DOHH2 (cell line): Measurements from ENCODE around the gene SUDS3.

Experiments
- CTCF ChIP-seq: fragments of 200-600 bp; sonication (generic); IDR thresholded peaks from one replicate; pipeline ENCODE4 v1.5.1; 2014; ENCODE audit warnings: antibody characterized with exemption, mild to moderate bottlenecking, low read depth, low read length; ENCODE audit not compliant: poor library complexity, severe bottlenecking
- EZH2phosphoT487 ChIP-seq: fragments of 200-600 bp; sonication (generic); IDR thresholded peaks from 2 replicates; pipeline ENCODE4 v1.6.1; 2017; ENCODE audit warnings: borderline replicate concordance, mild to moderate bottlenecking, antibody characterized with exemption, low read length, moderate library complexity, mixed read lengths

DNA sequence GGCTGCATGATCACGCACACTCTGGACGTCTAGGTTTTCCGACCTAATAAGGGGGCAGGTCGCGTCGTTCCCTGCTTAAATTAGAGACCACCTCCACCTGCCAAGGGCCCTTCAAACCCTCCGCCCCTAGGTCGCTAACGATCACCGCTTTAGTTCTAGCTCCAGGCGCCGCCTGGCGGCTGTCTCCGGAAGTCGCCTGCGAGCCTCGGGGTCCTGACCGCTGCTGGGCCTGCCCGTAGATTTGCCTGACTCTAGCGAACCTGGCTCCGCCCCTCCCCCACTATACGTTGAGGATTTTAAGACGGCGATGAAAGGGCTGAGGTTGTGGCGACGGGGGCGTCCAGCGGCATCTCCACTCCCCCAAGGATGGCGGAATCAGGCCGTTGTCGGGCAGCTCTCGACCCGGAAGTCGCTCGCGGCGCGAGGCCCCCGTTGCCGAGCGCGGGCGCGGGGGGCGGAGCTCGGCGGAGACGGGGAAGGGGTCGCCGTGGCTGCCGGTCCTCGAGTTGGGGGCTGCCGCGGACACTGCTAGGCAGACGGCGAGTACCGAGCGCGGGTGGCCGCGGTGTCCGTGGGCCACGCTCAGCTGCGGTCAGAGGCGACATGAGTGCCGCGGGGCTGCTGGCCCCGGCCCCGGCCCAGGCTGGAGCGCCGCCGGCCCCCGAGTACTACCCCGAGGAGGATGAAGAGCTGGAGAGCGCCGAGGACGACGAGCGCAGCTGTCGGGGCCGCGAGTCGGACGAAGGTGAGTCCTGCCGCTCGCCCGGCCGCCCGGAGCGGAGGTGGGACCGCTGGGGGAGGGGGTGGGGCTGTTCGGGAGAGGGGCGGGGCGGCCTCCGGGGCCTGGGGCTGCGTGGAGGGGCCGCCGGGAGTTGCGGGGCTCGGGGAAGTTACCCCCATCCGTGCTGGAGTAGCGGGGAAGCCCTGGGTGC lies at the start of gene SUDS3:
- peak; percentile 90 for TF ChIP-seq CTCF
- TF ChIP-seq EZH2phosphoT487, result no peak
